Skin of body (tissue), 2 donors: Measurements from ENCODE around the gene FGF14. TPM values are rescaled to one million over a fixed set of nuclear protein-coding genes. Genes with fewer than 3 reads are reported as not detected.
"Not testable (repeated sequence)": the region's sequence is repeated elsewhere in the genome, so short reads cannot be mapped to it uniquely, and the experiment has no call there.

Experiments used
- DNase-seq: peaks from one replicate; lab custom pipeline; 2025; lab: John Stamatoyannopoulos, UW
- total RNA-seq: library from RNA; depleted of rRNA; stranded (reverse); fragments of >200 nt; gene quantifications from one replicate; pipeline ENCODE4 v1.2.3, GENCODE V29; 2014

FGF14 gene
- total RNA-seq, 1 donor from 2014 or later = 1.6 TPM

DNA sequence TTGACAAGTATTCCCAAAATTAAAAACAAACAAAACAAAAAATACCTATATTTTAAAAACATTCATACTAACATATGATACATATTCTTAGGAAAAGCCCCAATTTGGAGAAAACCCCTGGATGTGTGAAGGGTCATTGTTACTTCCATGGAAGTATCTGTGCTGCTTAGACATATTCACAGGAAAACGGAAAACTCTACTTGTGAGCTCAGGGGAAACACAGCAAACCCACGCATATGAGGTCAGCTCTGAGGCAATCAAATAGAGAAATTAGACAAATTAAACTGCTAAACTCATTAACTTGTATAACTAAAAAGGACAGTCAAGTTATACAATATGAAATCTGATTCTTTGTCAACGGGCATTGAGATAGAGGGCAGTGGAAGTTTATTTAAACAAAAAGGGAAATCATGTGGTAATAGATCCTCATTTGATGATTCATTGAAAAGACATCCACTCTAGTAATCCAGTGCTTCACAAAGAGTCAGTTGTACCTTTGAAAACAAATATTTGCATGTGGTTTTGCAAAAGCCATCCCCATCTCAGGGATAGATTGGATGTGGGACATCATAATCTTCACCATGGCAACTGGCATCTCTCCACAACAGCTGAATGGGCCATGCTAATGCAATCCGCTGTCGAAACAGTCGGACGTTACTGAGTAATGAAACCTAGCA, 526.0 kb downstream of the FGF14 start:
- DNase-seq = no peak

DNA sequence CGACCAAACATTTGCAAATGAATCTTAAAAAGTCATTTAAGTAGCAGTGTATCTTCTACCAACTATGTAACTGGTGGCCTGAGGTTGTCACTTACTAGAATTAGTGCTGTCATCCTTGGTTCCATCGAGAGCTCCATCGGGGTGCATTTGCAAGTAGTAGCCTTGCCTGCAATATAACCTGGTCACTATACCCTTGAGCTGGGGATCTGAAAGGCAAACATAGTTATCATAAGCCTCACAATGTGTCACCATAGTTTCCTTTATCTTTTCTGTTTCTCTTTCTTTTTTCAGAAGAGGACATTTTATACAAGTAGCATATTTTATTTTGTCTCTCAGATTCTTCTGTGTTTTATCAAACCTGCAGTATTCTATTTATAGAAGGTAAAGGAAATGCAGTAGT, 526.8 kb downstream of the FGF14 start:
- no peak for DNase-seq

DNA sequence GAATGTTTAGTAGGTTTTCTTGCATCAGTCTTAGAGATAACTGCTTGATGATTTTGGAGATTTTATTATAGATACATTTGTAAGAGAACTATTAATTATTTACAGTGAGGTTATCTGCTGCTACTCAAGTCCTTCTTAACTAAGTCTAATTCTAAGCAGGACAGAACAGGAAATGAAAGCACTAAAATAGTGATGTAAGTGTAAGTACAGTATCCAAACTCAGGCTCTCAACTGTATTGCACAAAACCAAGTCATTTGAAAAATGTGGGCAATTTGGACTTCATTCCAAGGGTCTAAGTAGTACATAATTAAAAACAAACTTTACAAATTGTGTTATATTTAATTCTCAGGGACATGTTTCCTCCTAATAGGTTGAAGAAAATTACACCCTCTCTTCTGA, 532.3 kb downstream of the FGF14 start:
- DNase-seq = no peak

DNA sequence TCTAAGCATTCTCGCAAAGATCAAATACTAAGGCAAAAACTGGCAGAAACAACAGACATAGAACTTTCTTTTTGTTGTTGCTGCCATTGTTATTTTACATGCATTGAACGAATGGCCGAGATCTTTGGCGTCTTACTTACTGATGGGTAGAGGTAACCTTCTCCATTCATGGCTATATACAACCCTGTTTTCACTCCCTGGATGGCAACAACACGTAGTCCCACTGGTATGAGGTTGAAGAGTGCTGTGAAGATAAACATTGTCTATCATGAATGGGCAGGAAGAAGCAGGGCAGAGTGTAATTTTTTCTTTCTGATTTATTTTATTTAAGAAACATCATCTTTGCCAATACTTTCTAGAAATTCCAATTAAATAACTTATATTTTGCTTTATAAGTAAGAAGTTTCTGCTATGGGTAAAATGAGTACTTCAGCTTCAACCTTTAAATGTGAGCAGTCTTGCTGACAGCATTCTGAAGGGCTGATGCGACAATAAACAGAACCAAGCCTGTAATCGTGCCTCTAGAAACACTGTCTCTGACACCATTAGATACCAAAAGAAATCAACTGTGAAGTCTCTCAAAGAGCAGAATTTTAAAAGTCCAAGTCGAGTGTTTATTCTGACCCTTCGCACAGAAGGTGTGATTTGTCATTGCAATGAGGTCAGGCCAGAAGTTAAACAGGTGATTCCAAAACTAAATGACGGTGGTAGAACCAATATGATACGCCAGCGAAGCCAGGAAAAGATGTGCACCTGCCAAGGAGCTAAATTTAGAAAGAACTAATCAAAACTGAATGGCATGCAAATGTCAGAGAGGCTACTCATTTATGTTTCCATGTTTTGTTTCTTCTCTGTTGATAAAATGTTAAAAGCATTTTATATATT, 533.0 kb downstream of the FGF14 start:
- no peak for DNase-seq

DNA sequence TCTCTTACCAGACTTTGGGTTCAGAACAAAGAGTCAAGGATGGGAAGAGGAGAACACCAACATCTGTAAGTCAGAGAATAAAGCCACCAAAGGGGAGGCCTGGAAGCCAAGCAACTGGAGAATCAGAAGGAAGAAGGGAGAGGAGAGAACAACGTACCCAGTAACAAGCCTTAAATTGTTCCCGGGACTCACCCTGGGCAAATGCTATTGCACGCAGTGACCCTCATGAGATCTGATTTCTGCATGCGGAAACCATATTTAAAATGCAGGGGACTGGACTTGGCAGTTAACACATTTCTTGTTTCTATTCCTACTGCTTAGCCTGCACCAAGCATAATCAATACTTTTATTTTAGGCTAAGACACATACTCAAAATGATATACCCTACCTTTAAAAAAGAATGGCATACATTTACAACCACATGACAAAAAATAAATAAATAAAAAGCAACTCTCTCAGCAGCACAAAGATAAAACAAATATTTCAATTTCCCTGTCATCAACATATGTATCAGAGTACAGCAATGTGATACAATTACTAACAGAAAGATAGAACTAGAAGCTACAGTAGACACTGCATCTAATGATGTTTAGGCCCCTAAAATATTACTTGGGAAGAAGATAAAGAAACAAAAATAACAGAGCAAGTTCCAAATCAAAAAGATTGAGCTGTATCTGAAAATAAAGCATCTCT, 534.8 kb downstream of the FGF14 start:
- DNase-seq = no peak

DNA sequence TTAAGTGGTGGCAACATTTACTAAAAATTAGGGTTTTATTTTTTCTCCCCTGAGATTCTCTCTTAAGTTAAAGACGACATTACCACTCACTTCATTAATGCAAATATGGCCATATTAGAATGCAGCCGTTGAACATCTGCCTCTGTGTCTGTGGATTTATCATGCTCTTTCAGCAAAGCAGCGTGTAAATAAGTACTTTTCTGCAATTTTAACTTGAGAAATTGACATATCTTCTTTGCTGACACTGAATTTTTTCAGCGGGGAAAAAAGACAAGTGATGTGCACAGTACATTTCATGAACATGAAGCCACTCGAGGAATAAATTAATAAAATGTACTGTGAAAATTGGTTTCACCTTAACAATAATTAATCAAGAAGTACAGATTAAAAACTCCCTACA, 543.0 kb downstream of the FGF14 start:
- DNase-seq = no peak

DNA sequence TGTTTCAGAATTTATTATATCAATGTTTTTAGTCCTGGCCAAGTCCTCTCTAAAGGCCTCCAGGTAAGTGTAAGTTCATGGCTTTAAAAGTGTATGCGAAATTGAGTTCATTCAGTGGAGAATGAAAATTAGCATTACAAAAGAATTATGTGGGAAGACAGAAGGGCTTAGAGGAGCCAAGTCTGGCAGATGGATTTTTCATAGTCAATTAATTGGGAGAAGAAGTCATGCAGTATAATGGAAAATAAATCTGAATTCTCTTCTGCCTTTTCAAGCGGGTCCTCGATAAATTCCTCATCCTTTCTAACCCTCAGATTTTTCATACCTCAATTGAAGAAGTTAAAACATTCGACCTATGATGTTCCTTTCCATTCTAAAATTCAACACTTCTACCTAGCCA, 555.1 kb downstream of the FGF14 start:
- DNase-seq = no peak

DNA sequence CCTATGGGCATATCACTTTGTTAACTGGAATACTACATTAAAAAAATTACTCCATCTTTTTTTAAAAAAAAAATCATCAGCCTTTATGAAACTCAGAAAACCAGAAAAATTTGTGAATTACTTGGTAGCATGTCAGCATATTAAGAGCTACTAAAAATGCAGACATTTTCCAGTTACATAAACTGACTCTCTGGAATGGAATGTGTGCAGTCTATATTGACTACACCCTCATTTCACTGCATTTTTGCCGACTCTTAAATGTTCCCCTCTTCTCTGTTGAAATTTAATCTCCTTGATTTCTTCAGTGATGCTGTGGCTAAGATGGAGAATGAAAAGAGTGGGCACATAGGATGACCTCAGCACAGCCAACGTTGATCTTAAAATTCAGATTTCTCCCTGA, 555.6 kb downstream of the FGF14 start:
- DNase-seq = no peak

DNA sequence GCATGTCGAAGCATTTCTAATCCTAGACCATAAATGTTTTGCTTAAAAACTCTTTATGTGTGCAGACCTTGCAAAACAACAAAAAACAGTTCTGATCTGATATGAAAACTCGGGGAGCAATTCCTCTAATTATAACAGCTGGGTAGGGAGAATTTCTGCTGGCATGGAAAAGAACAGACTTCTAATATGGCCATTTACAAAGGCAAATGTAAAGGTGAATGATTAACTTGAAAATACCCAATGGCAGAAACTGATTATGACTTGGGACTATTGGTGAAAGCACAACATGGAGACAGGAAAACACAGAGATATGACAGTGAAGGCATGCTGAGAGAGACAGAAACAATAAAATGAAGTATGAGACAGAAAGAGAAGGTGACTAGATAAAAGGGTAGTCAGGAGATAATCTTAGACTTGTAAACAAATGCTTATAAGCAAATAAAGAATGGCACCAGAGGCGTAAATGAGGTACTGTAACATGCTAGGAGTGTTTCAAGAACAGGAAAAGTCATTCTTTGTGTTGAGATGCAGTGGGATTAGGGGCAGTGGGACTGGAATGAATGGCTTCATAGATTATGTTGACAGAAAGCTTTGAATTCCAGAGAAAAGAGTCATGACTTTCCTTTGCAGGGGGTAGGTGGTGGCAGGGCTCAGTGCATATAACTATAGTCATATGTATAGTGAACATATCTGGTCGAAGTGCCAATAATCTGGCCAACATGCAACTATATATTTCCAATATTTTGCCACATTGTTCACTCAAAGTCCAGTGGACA, 556.4 kb downstream of the FGF14 start:
- no peak for DNase-seq

DNA sequence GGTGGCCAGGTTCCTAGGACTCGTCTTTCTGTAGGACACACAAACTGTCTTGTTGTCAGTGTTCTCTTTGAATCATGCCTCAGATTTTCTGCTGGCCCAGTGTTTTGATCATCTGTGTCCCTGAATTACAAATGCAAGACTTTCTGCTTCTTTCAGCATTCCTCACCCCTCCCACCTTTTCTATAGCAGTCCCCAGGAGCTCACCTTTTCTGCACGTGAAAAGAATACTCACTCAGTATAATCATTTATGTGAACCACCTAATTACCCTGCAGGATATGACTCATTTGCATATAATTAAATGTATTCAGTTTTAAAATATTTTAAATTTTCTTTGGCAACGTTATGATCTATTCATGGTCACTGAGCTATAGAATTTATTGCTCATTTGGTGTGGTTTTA, 560.1 kb downstream of the FGF14 start:
- DNase-seq = no peak

DNA sequence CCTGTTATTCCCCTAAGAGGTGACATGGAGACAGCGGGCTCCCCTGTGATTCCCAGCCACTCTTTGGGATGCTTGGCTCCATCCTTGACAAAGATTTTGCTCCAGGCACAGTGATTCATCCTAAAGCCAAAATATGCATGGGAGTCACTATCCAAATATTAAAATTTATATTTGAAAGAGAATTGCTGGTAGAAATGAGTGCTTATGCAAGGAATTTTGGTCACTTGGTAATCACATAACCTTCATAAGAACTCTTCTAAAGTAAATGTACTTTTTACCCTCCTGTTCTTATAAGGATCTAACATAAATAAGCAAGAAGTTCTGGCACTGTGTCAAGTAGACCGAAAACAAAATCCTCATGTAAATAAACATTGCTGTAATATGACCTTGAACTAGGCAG, 563.5 kb downstream of the FGF14 start:
- DNase-seq = no peak

DNA sequence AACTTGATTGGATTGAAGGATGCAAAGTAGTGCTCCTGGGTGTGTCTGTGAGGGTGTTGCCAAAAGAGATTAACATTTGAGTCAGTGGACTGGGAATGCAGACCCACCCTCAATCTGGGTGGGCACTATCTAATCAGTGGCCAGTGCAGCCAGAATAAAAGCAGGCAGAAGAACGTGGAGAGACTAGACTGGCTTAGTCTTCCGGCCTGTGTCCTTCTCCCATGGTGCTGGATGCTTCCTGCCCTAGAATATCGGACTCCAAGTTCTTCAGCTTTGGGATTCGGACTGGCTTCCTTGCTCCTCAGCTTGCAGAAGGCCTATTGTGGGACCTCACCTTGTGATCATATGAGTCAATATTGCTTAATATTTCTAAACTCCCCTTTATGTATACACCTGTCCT, 564.1 kb downstream of the FGF14 start:
- DNase-seq = not testable (repeated sequence)

DNA sequence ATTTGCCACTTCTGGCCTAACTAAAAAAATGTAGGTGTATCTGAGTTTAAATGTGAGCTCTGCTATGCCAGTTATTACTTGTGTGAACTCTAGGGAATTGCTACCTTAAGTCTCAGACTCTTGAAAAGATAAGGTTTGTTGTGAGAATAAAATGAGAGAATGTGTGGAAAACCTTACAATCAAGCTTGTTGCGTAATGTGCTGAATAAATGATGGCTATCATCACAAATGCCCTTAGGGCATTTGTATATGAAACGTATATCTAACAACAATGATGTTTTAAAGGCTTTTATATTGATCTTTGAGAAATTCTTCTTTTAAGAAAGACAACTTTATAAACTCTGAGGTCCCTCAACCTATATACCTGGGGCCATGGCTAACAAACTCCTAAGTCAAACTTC, 564.6 kb downstream of the FGF14 start:
- no peak for DNase-seq

DNA sequence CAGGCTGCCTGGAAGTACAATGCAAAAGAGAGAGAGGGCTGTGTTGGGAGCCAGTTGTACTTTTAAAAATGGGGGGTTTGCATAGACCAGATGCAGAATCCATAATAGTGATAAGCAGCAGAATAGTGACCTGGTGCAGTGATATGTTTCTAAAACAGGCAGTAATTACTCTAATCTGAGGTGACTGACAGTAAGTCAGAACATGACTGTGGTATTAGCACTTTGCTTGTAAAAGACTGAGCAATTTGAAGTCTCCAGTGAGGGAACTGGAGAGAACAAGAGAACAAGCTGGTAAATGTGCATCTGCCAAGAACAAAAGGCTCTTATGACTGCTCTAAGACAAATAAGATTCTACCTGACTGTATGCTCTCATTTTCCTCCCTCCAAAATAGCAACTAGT, 565.9 kb downstream of the FGF14 start:
- no peak for DNase-seq

DNA sequence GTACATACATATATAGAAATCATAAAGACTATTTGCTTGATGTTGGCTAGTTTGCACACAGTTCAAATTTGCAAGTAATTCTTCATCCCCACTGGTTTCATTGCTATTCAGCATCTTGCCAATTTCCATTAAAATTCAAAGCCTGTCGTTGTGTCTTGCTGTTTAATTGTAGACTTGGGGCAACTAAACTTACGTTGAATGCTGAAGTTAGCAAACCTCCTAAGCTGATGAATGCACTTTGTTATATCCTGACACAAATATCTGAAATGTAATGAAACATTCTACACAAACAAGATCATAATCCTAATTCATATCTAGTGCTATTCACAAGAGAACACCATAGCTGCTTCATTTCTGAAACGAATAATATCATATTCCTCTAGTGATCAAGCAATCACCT, 568.2 kb downstream of the FGF14 start:
- no peak for DNase-seq

DNA sequence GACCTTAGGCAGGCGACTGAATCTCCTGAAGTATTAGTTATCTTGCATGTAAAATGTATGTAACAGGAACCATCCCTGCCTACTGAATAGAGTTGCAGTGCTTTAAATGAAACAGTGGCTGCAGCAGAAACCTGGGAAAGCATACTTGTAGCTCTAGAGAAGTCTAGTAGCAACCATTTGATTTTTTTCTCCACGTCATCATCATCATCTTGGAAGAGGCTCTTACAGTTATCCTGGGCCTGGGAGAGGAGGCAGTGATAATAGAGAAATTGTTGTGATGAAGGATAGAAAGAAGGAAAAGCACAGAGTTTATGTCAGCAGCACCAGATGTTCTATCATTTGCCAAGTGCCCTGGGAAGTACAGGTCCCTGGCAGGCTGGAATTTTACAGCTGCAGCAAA, 571.8 kb downstream of the FGF14 start:
- no peak for DNase-seq

DNA sequence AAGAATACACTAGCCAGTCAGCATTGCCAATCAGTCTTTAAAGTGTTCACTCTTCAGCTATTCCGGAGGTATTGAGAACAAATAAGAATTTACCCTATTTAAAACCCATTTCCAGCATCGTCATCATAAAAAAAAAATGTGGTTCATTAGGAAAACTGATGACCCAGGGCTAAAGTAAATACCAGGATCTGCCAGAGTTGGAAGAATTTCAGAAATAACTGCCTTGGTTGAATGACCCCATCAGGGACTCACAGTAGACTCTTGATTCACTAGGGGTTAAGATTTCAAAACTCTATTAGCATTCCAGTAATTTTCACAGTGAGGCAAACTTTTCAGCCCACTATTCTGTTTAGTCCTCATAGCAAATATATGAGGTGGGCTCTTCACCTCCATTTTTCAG, 572.4 kb downstream of the FGF14 start:
- DNase-seq = no peak

DNA sequence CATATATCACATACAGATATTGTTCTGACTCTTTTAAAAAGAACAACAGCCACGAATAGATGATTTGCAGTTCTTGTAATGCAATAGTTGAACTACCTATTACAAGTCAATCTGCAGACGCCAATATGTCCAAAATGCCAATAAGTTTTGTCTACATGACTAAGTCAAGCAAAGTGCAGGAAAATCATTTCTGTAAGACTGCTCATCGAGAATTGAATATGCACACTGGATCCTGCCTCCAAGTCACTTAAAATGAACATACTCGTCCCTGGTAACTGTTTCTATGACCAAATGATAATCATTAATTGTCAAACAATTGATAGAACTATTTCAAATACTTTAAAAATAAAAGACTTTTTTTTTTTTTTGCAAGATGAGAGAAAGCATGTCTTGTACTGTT, 573.7 kb downstream of the FGF14 start:
- no peak for DNase-seq

DNA sequence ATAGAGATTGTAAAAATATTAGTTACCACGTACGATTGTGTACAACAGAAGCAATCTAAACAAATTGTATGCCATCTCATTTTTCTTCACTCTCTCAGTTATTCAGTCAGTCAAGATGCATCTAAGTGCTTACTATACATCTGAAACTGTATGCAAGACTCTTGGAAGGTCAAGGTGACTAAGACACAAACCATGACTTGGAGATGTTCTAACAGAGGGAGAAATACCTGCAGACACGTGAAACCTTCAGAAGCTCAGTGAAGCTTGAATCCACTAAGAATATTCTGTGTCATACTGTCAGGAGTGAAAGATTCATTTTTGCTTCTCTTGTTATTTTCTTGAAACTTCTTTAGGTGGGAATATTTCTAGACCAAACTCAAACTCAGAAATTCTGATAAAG, 584.0 kb downstream of the FGF14 start:
- no peak for DNase-seq

DNA sequence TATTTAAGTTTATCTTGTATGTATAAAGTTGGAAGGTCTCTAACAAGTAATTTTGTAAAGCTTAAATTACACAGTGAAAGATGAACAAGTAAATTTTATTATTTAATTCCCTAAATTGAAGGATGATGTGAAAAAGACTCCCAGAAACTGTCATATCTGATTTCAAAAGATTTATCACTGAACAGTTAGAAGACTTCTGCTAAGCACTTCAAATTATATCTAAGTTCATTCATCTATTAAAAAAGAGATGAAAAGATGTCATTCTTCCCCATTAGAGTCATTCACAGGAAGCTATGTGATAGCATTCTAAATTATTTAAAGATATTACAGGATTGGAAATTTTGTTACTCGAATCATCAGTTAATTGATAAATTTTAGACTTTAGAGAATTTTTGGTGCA, 590.0 kb downstream of the FGF14 start:
- no peak for DNase-seq

DNA sequence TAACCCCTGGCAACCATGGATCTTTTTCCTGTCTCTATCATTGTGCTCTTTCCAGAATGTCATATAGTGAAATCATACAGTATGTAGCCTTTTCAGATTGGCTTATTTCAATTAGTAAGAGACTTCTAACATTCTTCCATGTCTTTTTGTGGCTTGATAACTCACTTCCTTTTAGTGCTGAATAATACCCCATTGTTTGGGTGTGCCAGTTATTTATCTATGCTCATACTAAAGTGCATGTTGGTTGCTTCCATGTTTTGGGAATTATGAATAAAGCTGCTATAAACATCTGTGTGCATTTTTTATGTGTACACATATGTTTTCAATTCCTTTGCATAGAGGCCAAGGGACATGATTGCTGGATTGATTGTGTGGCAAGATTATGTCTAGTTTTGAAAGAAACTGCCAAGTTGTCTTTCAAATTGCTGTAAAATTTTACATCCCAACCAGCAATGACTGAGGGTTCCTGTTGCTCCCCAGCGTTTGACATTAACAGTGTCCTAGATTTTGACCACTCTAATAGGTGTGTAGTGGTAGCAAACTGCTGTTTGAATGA, 590.5 kb downstream of the FGF14 start:
- DNase-seq = no peak
